K562 (cell line): Measurements from ENCODE around the gene PRKAR1B.

Experiments
- KDM1A ChIP-seq, 2 experiments: fragments of 450-650 bp; IDR thresholded peaks; 2 replicates each; pipeline ENCODE4 v1.6.1; 2016; ENCODE audit warnings: mild to moderate bottlenecking in 2 of 2
- MTA2 ChIP-seq: fragments of 450-650 bp; IDR thresholded peaks from 2 replicates; pipeline ENCODE4 v1.6.1; 2016; ENCODE audit warnings: low read depth
- POLR2AphosphoS5 ChIP-seq: IDR thresholded peaks from 2 replicates; pipeline ENCODE4 v1.6.1; 2011; ENCODE audit warnings: mild to moderate bottlenecking, low read depth, low read length, moderate library complexity; ENCODE audit not compliant: control insufficient read depth, insufficient read depth
- SP1 ChIP-seq: sonication (generic); formaldehyde crosslinking; IDR thresholded peaks from 2 replicates; pipeline ENCODE4 v1.8.1; 2022; ENCODE audit warnings: mild to moderate bottlenecking, missing genetic modification reagents
- TF ChIP-seq, protein P1 (sequence below): sonication (generic); formaldehyde crosslinking; IDR thresholded peaks from 2 replicates; pipeline ENCODE4 v1.8.0; 2022; ENCODE audit warnings: missing genetic modification reagents, mild to moderate bottlenecking, moderate library complexity, borderline replicate concordance
- TF ChIP-seq, protein P2 (sequence below): sonication (generic); formaldehyde crosslinking; IDR thresholded peaks from 2 replicates; pipeline ENCODE4 v1.8.0; 2023; ENCODE audit warnings: missing genetic modification reagents, mild to moderate bottlenecking, borderline replicate concordance

DNA sequence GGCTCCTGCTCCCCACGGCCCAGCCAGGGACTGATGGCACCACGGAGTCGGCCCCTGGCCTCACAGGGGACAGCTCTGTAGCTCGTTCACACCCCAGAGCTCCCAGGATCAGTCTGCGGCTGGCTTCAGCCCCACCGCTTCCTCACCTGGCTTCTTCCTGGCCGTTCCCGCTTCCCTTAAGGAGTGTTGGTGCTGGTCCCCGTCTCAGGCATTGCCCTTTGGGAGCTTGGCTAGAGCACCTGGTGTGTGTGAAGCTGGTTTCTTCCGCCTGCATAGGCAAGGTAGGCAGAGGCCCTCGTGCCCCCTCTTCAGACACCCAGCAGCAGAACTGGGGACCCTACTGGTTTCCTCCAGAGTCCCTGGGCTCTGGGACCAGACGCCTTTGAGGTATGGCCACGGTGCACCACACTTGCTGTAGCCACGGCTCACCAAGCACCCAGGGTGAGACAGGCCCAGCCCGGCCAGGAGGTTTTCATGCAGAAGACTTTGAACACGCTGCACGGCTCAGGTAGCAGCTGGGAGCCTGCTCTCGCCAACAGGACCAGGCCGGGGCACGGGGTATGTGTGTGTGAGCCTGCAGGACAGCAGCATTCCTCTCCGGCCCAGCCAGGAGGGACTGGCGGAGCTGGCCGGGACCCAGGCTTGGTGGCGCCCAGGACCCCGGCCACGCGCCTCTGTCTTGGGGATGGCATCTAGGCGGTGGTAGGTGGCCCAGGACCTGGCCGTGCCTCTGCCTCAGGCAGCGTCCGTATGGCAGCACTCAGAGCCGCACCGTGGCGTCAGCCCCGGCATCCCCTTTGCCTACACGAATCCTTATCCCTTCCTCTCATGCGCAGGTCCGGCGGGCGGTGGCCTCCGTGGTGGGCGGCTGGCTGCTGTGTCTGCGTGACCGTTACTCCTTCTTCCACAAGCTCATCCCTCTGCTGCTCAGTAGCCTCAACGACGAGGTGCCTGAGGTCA, 13.2 kb upstream of the PRKAR1B start:
- TF ChIP-seq, protein P1, sequence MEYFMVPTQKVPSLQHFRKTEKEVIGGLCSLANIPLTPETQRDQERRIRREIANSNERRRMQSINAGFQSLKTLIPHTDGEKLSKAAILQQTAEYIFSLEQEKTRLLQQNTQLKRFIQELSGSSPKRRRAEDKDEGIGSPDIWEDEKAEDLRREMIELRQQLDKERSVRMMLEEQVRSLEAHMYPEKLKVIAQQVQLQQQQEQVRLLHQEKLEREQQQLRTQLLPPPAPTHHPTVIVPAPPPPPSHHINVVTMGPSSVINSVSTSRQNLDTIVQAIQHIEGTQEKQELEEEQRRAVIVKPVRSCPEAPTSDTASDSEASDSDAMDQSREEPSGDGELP (CRISPR knock-in tag) = no peak
- TF ChIP-seq MTA2 = no peak
- TF ChIP-seq POLR2AphosphoS5 = no peak
- no peak for TF ChIP-seq SP1 (CRISPR knock-in tag)
- TF ChIP-seq KDM1A (IDR thresholded peaks at IDR 0.05) = no peak
- TF ChIP-seq, protein P2, sequence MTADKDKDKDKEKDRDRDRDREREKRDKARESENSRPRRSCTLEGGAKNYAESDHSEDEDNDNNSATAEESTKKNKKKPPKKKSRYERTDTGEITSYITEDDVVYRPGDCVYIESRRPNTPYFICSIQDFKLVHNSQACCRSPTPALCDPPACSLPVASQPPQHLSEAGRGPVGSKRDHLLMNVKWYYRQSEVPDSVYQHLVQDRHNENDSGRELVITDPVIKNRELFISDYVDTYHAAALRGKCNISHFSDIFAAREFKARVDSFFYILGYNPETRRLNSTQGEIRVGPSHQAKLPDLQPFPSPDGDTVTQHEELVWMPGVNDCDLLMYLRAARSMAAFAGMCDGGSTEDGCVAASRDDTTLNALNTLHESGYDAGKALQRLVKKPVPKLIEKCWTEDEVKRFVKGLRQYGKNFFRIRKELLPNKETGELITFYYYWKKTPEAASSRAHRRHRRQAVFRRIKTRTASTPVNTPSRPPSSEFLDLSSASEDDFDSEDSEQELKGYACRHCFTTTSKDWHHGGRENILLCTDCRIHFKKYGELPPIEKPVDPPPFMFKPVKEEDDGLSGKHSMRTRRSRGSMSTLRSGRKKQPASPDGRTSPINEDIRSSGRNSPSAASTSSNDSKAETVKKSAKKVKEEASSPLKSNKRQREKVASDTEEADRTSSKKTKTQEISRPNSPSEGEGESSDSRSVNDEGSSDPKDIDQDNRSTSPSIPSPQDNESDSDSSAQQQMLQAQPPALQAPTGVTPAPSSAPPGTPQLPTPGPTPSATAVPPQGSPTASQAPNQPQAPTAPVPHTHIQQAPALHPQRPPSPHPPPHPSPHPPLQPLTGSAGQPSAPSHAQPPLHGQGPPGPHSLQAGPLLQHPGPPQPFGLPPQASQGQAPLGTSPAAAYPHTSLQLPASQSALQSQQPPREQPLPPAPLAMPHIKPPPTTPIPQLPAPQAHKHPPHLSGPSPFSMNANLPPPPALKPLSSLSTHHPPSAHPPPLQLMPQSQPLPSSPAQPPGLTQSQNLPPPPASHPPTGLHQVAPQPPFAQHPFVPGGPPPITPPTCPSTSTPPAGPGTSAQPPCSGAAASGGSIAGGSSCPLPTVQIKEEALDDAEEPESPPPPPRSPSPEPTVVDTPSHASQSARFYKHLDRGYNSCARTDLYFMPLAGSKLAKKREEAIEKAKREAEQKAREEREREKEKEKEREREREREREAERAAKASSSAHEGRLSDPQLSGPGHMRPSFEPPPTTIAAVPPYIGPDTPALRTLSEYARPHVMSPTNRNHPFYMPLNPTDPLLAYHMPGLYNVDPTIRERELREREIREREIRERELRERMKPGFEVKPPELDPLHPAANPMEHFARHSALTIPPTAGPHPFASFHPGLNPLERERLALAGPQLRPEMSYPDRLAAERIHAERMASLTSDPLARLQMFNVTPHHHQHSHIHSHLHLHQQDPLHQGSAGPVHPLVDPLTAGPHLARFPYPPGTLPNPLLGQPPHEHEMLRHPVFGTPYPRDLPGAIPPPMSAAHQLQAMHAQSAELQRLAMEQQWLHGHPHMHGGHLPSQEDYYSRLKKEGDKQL (CRISPR knock-in tag) = no peak
